ENCODE data around the gene IFNG-AS1.

Gene IFNG-AS1

GRCh38 chr12:67957383-67957782, 31.9 kb upstream of the IFNG-AS1 start:
- FAIRE-seq = no peak

DNA sequence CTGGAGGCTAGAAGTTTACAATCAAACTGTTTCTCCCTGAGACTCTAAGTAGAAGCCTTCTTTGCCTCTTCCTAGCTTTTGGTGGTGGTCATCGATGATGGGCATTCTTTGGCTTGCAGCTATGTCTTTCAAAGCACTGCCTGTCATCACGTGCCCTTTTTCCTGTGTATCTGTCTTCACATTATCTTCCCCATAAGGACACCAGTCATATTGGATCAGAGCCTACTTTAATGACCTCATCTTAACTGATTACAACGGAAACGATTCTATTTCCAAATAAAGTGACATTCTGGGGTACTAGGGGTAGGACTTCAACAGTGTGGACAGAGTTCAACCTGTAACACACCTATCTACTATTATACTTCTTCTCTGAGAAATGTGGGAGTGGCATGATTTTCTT, 31.1 kb upstream of the IFNG-AS1 start:
- TF ChIP-seq CTCF (IDR thresholded peaks at IDR 0.05; ENCODE audit: insufficient read depth, missing control alignments) = no peak
- DNase-seq (ENCODE audit: insufficient read length, low spot score) (no peak), FAIRE-seq (no peak)

More at GRCh38 chr12:67957383-67957782, 31.9 kb upstream of the IFNG-AS1 start:
- TF ChIP-seq CTCF (IDR thresholded peaks at IDR 0.05; ENCODE audit: insufficient read depth, missing control alignments) = no peak
- DNase-seq (ENCODE audit: insufficient read length, low spot score) = no peak

- no peak for TF ChIP-seq CTCF (IDR thresholded peaks at IDR 0.05; ENCODE audit: insufficient read depth, missing control alignments)
- DNase-seq (ENCODE audit: insufficient read length, low spot score) = no peak
- no peak for FAIRE-seq
Measured at GRCh38 chr12:67964456-67964855, 24.8 kb upstream of the IFNG-AS1 start.

- no peak for FAIRE-seq
- TF ChIP-seq CTCF (IDR thresholded peaks at IDR 0.05; ENCODE audit: insufficient read depth, missing control alignments) = no peak
- DNase-seq (ENCODE audit: insufficient read length, low spot score) = no peak
Measured at GRCh38 chr12:67966560-67966959, 22.7 kb upstream of the IFNG-AS1 start.

GRCh38 chr12:67968321-67968720, 20.9 kb upstream of the IFNG-AS1 start:
- no peak for TF ChIP-seq CTCF (IDR thresholded peaks at IDR 0.05; ENCODE audit: insufficient read depth, missing control alignments)
- FAIRE-seq (no peak), DNase-seq (ENCODE audit: insufficient read length, low spot score) (no peak)

DNA sequence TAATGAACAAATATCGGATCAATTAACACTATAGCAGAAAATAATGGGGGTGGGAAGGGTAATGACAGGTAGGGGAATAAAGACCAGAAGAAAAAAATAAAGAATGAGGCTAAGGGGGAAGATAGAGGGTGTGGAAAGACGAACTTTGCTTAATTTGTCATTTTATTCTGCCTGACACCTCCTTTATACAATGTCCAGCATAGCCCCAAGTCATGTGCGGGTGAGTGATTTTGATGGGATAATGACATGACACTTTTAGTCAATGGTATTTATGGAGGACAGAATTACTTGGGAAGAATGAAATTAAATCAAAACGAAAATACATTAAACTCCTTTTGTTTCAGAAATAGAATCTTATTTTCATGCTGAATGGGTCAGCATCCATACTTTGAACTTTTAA, 20.5 kb upstream of the IFNG-AS1 start:
- no peak for FAIRE-seq
- DNase-seq (ENCODE audit: insufficient read length, low spot score) = no peak
- TF ChIP-seq CTCF (IDR thresholded peaks at IDR 0.05; ENCODE audit: insufficient read depth, missing control alignments) = no peak

DNA sequence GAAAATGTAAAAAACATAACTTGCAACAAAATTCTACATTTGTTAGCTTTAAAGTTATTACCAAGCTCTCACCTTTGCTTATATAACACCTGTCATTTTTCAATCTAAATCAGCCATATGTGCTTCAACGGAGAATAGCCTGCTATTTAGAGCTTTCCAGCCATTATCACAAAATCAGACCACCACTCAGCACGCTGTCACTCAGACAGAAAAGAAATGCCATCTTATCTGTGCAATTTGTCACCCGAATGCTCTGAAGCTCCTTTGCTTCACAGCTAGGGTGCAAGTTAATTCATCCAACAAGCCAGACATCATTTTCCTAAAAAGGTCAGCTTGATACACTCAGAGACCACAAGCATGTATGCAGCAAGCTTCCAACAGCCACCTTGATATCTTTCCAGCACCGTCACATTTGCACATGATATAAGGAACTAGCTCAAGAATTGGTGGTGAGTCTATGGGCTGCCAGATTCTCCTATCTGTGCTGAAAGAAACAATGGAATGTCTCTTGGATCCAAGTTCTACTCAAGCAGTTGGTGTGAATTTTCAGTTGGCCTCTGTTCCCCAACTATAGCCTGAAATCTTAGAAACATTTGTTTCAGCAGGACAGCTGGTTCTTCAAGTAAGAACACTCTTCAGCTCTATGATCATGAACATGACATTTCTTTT, 20.0 kb upstream of the IFNG-AS1 start:
- TF ChIP-seq CTCF (IDR thresholded peaks at IDR 0.05; ENCODE audit: insufficient read depth, missing control alignments) = no peak
- FAIRE-seq (no peak), DNase-seq (ENCODE audit: insufficient read length, low spot score) (no peak)

Measured in D721Med (cell line).